Endodermal cell (in vitro differentiated cells): ENCODE measurements around the gene PHF23. TPM values are rescaled to one million over a fixed set of nuclear protein-coding genes. Genes with fewer than 3 reads are reported as not detected.
A peak's percentile ranks its signal among the peaks of the same experiment; 100 is the strongest.

Source experiments
- DNase-seq: peaks from one replicate; pipeline ENCODE4 v3.0.0-alpha.2; 2017
- H3K27ac ChIP-seq: 2 replicates; pipeline ENCODE4 v1.5.1; 2013; ENCODE audit warnings: mild to moderate bottlenecking, low read depth, low read length, moderate library complexity
- H3K27me3 ChIP-seq: 2 replicates; pipeline ENCODE4 v1.6.1; 2013; ENCODE audit warnings: mild to moderate bottlenecking, low read length, moderate library complexity; ENCODE audit not compliant: insufficient read depth, control insufficient read depth, poor library complexity, severe bottlenecking
- H3K36me3 ChIP-seq: 2 replicates; pipeline ENCODE4 v1.7.0; 2013; ENCODE audit warnings: mild to moderate bottlenecking, low read length, moderate library complexity; ENCODE audit not compliant: control insufficient read depth, insufficient read depth
- H3K4me1 ChIP-seq: one replicate; pipeline ENCODE4 v1.7.0; 2013; ENCODE audit warnings: low read length; ENCODE audit not compliant: control insufficient read depth, insufficient read depth
- H3K4me3 ChIP-seq: 2 replicates; pipeline ENCODE4 v1.5.1; 2013; ENCODE audit warnings: mild to moderate bottlenecking, low read length, moderate library complexity
- H3K9ac ChIP-seq: 2 replicates; pipeline ENCODE4 v1.6.1; 2013; ENCODE audit warnings: mild to moderate bottlenecking, low read length, moderate library complexity; ENCODE audit not compliant: poor library complexity, severe bottlenecking; ENCODE audit errors: extremely low read depth
- H3K9me3 ChIP-seq: 2 replicates; pipeline ENCODE4 v1.6.1; 2013; ENCODE audit warnings: mild to moderate bottlenecking, low read length, moderate library complexity; ENCODE audit not compliant: control insufficient read depth
- H3K27ac Mint-ChIP-seq: 2 replicates; pipeline ENCODE4 v1.8.0; 2020; ENCODE audit warnings: mixed read lengths
- H3K27me3 Mint-ChIP-seq: 2 replicates; pipeline ENCODE4 v1.8.0; 2021; ENCODE audit warnings: mild to moderate bottlenecking, mixed read lengths; ENCODE audit not compliant: insufficient read depth
- H3K36me3 Mint-ChIP-seq: 2 replicates; pipeline ENCODE4 v1.8.0; 2020; ENCODE audit warnings: low read depth, mixed read lengths
- H3K4me1 Mint-ChIP-seq: 2 replicates; pipeline ENCODE4 v1.8.0; 2020; ENCODE audit warnings: mixed read lengths
- H3K4me3 Mint-ChIP-seq: 2 replicates; pipeline ENCODE4 v1.8.0; 2020; ENCODE audit warnings: mild to moderate bottlenecking, moderate library complexity, mixed read lengths
- H3K9me3 Mint-ChIP-seq: 2 replicates; pipeline ENCODE4 v1.8.0; 2020; ENCODE audit warnings: mild to moderate bottlenecking, mixed read lengths
- WGBS, 2 experiments: methylation state at CpG; one replicate each; pipeline versions ENCODE4 v1.1.5 to v1.1.7; 2013; ENCODE audit warnings: missing lambda C conversion rate in 2 of 2, mixed read lengths in 1 of 2; ENCODE audit not compliant: insufficient coverage in 1 of 2, insufficient read length in 1 of 2; 5-methylcytosine and 5-hydroxymethylcytosine counted together
- total RNA-seq, 2 donors: library from RNA; stranded (reverse); fragmentation: NEBNext Ultra II Directional in 1 of 2; extraction: Animal tissue kit (Norgen Biotek cat#: 25700) in 1 of 2; gene quantifications; 2 replicates in 1 of 2; 3 replicates in 1 of 2; pipeline ENCODE4 v1.2.1, GENCODE V29; 2021
- TF ChIP-seq, protein P1 (sequence below): fragments of 200-600 bp; sonication (generic); conservative IDR thresholded peaks from 2 replicates; pipeline ENCODE4 v1.5.0; 2021; ENCODE audit warnings: antibody characterized with exemption, mild to moderate bottlenecking

PHF23 gene
- total RNA-seq, 2 donors from 2014 or later, result 67.3 to 71.6 TPM

- Mint-ChIP-seq H3K9me3 (no peaks in the 10 kb centered on the region), H3K4me3 (peak within 1 kb of the TSS; percentile 100), H3K27me3 (no peaks in the 10 kb centered on the region), H3K36me3 (peaks cover 38% of the 10 kb centered on the region), H3K4me1 (peaks cover 23% of the 10 kb centered on the region), H3K27ac (peak within 1 kb of the TSS; percentile 98)
- H3K27me3 ChIP-seq, result no peaks in the 10 kb centered on the region
- H3K36me3 ChIP-seq, result peaks cover 37% of the 10 kb centered on the region
- peak within 1 kb of the TSS; percentile 85 for H3K9ac ChIP-seq
- no peaks in the 10 kb centered on the region for H3K9me3 ChIP-seq
- H3K4me3 ChIP-seq, result peak within 1 kb of the TSS; percentile 89
- 0% methylated on average over 26 to 62 of the region's 62 CpGs for WGBS, 2 experiments
- TF ChIP-seq, protein P1, sequence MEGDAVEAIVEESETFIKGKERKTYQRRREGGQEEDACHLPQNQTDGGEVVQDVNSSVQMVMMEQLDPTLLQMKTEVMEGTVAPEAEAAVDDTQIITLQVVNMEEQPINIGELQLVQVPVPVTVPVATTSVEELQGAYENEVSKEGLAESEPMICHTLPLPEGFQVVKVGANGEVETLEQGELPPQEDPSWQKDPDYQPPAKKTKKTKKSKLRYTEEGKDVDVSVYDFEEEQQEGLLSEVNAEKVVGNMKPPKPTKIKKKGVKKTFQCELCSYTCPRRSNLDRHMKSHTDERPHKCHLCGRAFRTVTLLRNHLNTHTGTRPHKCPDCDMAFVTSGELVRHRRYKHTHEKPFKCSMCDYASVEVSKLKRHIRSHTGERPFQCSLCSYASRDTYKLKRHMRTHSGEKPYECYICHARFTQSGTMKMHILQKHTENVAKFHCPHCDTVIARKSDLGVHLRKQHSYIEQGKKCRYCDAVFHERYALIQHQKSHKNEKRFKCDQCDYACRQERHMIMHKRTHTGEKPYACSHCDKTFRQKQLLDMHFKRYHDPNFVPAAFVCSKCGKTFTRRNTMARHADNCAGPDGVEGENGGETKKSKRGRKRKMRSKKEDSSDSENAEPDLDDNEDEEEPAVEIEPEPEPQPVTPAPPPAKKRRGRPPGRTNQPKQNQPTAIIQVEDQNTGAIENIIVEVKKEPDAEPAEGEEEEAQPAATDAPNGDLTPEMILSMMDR, result no peak
- H3K27ac ChIP-seq, result peak within 1 kb of the TSS; percentile 81
- DNase-seq, result peak; percentile 98
- no peaks in the 10 kb centered on the region for H3K4me1 ChIP-seq
These were observed 2.8 kb upstream of the PHF23 start, which contains the start of gene GABARAP for GRCh38 chr17:7241783-7242716. TSS of gene GABARAP (minus strand) at chr17:7242449. CDS start at chr17:7242330, 119 bp downstream.

GRCh38 chr17:7241090-7241733 lies 2.0 kb upstream of the PHF23 start:
- peak overlapping the region; percentile 85 for H3K9ac ChIP-seq
- H3K27ac Mint-ChIP-seq, result peak overlapping the region; percentile 98
- TF ChIP-seq, protein P1, result no peak
- no peaks in the 10 kb centered on the region for H3K27me3 ChIP-seq
- H3K9me3 Mint-ChIP-seq, result no peaks in the 10 kb centered on the region
- DNase-seq, result no peak
- peaks cover 37% of the 10 kb centered on the region for H3K36me3 ChIP-seq
- peak overlapping the region; percentile 100 for H3K4me3 Mint-ChIP-seq
- H3K4me1 ChIP-seq, result peaks cover 1% of the 10 kb centered on the region
- H3K4me3 ChIP-seq, result peak overlapping the region; percentile 89
- peaks cover 38% of the 10 kb centered on the region for H3K36me3 Mint-ChIP-seq
- H3K27ac ChIP-seq, result peak overlapping the region; percentile 36
- no peaks in the 10 kb centered on the region for H3K27me3 Mint-ChIP-seq
- peaks cover 27% of the 10 kb centered on the region for H3K4me1 Mint-ChIP-seq
- no peaks in the 10 kb centered on the region for H3K9me3 ChIP-seq
- 54 to 70% methylated on average over 6 to 9 of the region's 9 CpGs for WGBS, 2 experiments

- Mint-ChIP-seq H3K4me3 (peak overlapping the region; percentile 100), H3K27me3 (no peaks in the 10 kb centered on the region), H3K4me1 (peaks cover 32% of the 10 kb centered on the region), H3K27ac (peak overlapping the region; percentile 98), H3K9me3 (no peaks in the 10 kb centered on the region), H3K36me3 (peaks cover 41% of the 10 kb centered on the region)
- TF ChIP-seq, protein P1, result no peak
- Histone ChIP-seq H3K27me3 (no peaks in the 10 kb centered on the region), H3K9me3 (no peaks in the 10 kb centered on the region), H3K9ac (no peak overlapping the region), H3K4me1 (peaks cover 5% of the 10 kb centered on the region), H3K27ac (no peak overlapping the region), H3K4me3 (peak overlapping the region; percentile 89), H3K36me3 (peaks cover 39% of the 10 kb centered on the region)
- WGBS, 2 experiments, result 77% methylated on average over 4 of the region's 4 CpGs; no CpG with 5 or more reads in 1 of the 2 experiments
- no peak for DNase-seq
These were observed 1.1 kb upstream of the PHF23 start for GRCh38 chr17:7240375-7240774.
